GM13977 (cell line): ENCODE data around the gene SBSN.

Experiments used
- DNase-seq: peaks from one replicate; pipeline ENCODE4 v3.0.0; 2012; ENCODE audit warnings: low spot score
- in situ Hi-C: fragments of 300-500 bp; cut with MboI; formaldehyde crosslinking; loops from one replicate; pipeline ENCODE4 v1.12.0; 2022; ENCODE audit warnings: low sequenced_read_pairs, low pct_unique_long_range_greater_than_20kb, mixed read lengths, inconsistent platforms; ENCODE audit not compliant: unreplicated experiment
- TF ChIP-seq, protein P1 (sequence below): IDR thresholded peaks from 2 replicates; pipeline ENCODE4 v1.5.1; 2012; ENCODE audit warnings: mild to moderate bottlenecking, control low read depth; ENCODE audit not compliant: insufficient read depth; ENCODE audit errors: extremely low read depth, missing control alignments

The SBSN gene, protein sequence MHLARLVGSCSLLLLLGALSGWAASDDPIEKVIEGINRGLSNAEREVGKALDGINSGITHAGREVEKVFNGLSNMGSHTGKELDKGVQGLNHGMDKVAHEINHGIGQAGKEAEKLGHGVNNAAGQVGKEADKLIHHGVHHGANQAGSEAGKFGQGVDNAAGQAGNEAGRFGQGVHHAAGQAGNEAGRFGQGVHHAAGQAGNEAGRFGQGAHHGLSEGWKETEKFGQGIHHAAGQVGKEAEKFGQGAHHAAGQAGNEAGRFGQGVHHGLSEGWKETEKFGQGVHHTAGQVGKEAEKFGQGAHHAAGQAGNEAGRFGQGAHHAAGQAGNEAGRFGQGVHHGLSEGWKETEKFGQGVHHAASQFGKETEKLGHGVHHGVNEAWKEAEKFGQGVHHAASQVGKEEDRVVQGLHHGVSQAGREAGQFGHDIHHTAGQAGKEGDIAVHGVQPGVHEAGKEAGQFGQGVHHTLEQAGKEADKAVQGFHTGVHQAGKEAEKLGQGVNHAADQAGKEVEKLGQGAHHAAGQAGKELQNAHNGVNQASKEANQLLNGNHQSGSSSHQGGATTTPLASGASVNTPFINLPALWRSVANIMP

DNA sequence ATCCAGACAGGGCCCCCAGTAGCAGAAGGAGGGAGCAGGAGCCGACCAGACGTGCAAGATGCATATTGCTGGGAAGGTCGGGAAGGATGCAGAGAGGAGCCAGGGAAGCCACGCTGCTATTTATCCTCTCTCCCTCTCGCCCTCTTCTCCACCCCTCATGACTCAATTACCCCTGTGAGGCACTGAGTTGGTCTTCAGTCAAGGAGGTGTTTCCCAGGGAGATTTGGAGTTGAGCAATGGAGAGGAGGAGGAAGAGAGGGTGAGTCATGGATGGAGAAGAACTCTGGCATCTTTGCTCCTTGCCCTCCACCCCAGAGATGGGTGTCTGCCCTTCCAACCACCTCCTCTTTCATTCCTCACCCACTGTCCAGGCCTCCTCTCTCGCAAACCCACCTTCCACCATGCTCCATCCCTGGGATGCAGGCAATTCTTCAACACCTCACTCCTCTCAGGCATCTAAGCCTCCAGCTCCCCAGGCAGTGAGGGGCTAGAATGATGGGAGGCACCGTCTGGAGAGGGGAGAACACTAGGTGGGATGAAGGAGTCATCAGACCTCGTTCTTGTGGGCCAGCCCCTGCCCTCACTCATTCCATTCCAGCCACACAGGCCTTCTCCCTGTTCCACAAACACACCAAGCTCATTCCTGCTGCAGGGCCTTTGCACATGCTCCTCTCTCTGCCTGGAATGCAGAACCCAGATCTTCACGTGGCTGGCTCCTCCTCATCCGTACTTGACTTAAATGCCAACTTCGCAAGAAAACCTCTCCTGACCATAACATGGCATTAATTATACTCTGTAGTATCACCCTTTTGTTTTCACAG is at the start of gene SBSN:
SBSN (minus strand) TSS at position 94 of the 821 bp plus-strand sequence; CDS start at position 64, 30 bp downstream.
- TF ChIP-seq, protein P1, sequence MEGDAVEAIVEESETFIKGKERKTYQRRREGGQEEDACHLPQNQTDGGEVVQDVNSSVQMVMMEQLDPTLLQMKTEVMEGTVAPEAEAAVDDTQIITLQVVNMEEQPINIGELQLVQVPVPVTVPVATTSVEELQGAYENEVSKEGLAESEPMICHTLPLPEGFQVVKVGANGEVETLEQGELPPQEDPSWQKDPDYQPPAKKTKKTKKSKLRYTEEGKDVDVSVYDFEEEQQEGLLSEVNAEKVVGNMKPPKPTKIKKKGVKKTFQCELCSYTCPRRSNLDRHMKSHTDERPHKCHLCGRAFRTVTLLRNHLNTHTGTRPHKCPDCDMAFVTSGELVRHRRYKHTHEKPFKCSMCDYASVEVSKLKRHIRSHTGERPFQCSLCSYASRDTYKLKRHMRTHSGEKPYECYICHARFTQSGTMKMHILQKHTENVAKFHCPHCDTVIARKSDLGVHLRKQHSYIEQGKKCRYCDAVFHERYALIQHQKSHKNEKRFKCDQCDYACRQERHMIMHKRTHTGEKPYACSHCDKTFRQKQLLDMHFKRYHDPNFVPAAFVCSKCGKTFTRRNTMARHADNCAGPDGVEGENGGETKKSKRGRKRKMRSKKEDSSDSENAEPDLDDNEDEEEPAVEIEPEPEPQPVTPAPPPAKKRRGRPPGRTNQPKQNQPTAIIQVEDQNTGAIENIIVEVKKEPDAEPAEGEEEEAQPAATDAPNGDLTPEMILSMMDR, result no peak
- DNase-seq, result no peak
- in situ Hi-C loops, result no loop called here

DNA sequence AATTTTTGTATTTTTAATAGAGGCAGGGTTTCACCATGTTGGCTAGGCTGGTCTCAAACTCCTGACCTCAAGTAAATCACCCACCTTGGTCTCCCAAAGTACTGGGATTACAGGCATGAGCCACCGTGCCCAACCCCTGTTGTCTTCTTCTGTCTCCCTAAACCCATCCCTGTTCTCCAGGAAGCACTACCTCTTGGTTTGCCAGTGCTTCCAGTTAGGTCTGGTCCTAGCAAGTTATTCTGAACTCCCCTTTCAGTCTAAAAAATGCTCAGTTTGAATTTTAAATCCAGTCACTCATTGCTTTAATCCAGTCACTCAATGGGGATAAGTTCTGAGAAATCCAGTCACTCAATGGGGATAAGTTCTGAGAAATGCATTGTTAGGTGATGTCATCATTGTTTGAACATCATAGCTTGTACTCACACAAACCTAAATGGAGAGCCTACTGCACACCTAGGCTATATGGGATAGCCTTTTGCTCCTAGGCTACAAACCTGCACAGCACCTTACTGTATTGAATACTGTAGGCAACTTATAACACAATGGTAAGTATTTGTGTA is 43.4 kb upstream of the SBSN start:
- TF ChIP-seq, protein P1, result no peak
- no peak for DNase-seq
- in situ Hi-C loops, result no loop called here

DNA sequence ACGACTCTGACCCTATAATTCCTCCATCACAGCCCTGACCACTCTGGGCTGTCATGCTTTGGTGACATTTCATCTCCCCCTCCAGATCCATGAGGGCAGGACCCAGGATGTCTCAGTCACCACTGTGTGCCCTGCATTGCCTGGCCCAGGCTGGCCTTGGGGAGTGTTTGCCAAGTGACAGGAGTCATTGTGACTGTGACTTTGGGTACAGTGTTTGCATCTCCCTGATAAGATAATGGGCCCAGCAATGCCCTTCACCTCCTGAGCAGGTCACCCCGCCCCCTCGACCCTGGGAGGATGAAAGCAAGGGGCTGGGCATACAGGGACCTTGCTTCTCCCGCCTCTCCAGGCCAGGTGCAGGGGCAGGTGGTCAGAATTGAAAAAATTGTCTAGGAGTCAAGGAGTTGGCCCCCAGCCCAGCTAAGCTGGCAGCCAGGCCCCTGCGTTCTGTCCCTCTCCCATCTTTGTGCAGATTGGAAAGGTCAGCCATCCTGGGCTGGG is 41.2 kb upstream of the SBSN start:
- no peak for DNase-seq
- TF ChIP-seq, protein P1, result no peak
- in situ Hi-C loops, result no loop called here

DNA sequence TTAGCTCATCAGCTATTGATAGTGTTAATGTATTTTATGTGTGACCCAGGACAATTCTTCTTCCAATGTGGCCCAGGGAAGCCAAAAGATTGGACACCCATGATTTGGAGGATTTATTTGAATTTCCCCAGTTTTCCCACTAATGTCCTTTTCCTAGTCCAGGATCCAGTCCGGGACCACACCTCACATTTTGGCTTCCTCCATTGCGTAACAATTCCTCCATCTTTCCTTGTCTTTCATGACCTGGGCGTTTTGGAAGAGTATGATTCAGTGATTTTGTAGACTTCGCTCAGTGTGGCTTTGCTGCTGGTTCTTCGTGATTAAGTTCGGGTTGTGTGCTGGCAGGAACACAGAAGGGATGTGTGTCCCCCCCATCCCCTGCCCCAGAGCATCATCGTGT is 38.6 kb upstream of the SBSN start:
- in situ Hi-C loops, result no loop called here
- TF ChIP-seq, protein P1, result no peak
- no peak for DNase-seq

DNA sequence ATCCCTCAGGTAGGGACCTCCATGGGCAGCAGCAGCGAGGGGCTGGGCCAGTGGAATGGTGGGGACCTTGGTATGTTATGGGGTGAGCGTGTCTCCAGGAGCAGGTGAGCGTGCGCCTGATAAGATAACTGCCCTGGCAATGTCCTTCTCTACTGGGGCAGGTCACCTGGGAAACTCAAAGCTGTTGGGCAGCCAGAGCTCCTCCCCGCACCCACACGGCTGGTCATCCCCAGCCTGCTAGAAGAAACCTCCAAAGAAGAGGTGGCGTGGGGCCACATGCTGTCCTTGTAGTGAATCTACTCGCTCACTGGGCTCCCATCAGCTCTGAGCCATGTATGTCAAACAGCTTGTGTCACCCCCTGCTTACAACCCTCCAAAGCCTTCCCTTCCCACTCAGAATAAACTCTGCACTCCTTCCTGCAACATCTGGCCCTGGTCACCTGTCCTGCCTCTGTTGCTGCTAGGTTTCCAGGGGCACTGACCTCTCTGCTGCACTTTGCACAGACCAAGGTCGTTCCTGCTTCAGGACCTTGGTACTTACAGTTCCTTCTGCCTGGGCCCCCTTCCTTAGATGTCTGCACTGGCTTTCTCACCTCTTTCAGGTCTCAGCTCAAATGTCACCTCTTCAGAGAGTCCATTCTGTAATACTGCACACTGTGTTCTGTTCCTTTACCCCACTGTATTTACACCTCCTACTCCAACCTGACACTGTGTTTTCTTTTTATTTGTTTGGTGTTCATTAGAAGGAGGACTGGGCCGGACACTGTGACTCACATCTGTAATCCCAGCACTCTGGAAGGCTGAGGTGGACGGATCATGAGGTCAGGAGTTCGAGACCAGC is 37.1 kb upstream of the SBSN start:
- DNase-seq, result no peak
- TF ChIP-seq, protein P1, result no peak
- in situ Hi-C loops, result no loop called here
